ENCODE measurements around the gene MACF1.

DNA sequence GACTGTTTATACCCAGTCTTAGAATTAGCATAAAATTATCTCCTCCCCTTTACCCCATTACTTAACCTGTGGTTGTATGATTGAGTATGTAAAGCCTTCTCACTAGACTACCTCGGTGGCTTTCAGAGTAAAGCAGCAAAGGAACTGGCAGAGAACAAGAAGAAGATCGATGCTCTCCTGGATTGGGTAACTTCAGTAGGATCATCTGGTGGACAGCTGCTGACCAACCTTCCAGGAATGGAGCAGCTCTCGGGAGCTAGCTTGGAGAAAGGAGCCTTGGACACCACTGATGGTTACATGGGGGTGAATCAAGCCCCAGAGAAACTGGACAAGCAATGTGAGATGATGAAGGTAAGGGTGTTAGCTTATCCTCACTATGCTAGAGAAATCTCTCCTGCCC is 148.4 kb downstream of the MACF1 start:
- TF ChIP-seq, protein P1, sequence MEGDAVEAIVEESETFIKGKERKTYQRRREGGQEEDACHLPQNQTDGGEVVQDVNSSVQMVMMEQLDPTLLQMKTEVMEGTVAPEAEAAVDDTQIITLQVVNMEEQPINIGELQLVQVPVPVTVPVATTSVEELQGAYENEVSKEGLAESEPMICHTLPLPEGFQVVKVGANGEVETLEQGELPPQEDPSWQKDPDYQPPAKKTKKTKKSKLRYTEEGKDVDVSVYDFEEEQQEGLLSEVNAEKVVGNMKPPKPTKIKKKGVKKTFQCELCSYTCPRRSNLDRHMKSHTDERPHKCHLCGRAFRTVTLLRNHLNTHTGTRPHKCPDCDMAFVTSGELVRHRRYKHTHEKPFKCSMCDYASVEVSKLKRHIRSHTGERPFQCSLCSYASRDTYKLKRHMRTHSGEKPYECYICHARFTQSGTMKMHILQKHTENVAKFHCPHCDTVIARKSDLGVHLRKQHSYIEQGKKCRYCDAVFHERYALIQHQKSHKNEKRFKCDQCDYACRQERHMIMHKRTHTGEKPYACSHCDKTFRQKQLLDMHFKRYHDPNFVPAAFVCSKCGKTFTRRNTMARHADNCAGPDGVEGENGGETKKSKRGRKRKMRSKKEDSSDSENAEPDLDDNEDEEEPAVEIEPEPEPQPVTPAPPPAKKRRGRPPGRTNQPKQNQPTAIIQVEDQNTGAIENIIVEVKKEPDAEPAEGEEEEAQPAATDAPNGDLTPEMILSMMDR (IDR thresholded peaks at IDR 0.05), result no peak
- TF ChIP-seq EZH2 (IDR thresholded peaks at IDR 0.05; ENCODE audit: borderline replicate concordance, insufficient read depth, low read depth, low read length, poor library complexity, severe bottlenecking), result no peak
